ENCODE data around the gene TECPR2. TPM values are rescaled to one million over a fixed set of nuclear protein-coding genes. Genes with fewer than 3 reads are reported as not detected.

The TECPR2 gene
- total RNA-seq, 2 experiments from 2014 or later = 4.7 to 5.0 TPM

DNA sequence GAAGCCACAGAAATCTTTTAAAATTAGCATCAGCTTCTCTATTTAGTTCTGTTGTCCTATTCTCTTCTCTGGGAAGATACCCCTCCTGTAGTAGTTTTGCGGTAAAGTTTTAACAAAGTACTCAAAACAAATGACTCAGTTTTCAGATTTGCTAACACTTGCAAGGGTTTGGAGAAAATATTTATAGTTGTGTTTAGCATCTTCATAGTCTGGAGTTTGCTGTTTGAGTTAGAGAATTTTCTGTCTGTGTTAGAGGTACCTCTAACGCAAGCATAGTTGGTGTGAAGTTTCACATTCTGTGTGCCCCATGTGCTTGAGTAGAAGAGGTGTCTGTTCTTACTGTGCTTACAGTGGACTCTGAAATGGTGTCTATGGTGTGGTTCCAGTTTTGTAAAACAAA is 110.8 kb downstream of the TECPR2 start:
- H3K27ac Mint-ChIP-seq = no peak overlapping the region
- ATAC-seq (no peak), DNase-seq (no peak)
- H3K4me3 Mint-ChIP-seq = no peak overlapping the region
- ChIA-PET CTCF (interaction anchor here (0.6 to 1.4 kb wide), 2 partner anchors 36 to 120 kb away, joined by 3 to 4 read pairs; no protein-coding TSS in a partner anchor), POLR2A (interaction anchor here (1.1 kb wide), 1 partner anchor 25 kb away, joined by 3 read pairs; no protein-coding TSS in a partner anchor)
- peaks cover 5% of the 10 kb centered on the region for H3K36me3 Mint-ChIP-seq (ENCODE audit: low read depth)
- TF ChIP-seq, protein P1, sequence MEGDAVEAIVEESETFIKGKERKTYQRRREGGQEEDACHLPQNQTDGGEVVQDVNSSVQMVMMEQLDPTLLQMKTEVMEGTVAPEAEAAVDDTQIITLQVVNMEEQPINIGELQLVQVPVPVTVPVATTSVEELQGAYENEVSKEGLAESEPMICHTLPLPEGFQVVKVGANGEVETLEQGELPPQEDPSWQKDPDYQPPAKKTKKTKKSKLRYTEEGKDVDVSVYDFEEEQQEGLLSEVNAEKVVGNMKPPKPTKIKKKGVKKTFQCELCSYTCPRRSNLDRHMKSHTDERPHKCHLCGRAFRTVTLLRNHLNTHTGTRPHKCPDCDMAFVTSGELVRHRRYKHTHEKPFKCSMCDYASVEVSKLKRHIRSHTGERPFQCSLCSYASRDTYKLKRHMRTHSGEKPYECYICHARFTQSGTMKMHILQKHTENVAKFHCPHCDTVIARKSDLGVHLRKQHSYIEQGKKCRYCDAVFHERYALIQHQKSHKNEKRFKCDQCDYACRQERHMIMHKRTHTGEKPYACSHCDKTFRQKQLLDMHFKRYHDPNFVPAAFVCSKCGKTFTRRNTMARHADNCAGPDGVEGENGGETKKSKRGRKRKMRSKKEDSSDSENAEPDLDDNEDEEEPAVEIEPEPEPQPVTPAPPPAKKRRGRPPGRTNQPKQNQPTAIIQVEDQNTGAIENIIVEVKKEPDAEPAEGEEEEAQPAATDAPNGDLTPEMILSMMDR (IDR thresholded peaks at IDR 0.05) = no peak
- no peaks in the 10 kb centered on the region for H3K9me3 Mint-ChIP-seq
- H3K27me3 Mint-ChIP-seq = no peaks in the 10 kb centered on the region
- intact Hi-C loops (cut with micrococcal nuclease) = no loop called here
- H3K4me1 Mint-ChIP-seq (ENCODE audit: low read depth) = peaks cover 9% of the 10 kb centered on the region

DNA sequence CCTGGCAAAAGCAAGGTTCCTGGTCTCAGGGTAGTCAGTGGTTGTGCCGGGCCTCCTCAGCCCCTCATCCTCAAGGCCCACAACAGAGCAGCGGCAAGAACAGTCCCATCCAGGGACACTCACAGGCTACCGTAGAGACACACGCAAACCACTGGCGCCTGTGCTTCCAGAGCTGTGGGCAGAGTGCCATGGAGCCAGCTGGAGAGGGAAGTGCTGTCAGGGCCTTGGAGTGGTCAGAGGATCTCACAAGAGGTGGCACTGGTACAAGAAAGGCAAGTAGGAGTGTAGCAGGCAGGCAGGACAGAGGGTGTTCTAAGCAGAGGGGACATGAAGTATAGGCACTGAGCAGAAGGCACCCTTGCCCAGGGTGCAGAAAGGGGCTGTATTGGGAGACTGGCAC is 112.2 kb downstream of the TECPR2 start:
- TF ChIP-seq, protein P1 (IDR thresholded peaks at IDR 0.05) = no peak
- no peak overlapping the region for H3K4me3 Mint-ChIP-seq
- intact Hi-C loops (cut with micrococcal nuclease) = no loop called here
- CTCF ChIA-PET = no interaction called here
- no peak overlapping the region for H3K27ac Mint-ChIP-seq
- ATAC-seq (no peak), DNase-seq (no peak)
- no peaks in the 10 kb centered on the region for H3K9me3 Mint-ChIP-seq
- H3K27me3 Mint-ChIP-seq = no peaks in the 10 kb centered on the region
- H3K4me1 Mint-ChIP-seq (ENCODE audit: low read depth) = peaks cover 12% of the 10 kb centered on the region
- POLR2A ChIA-PET = interaction anchor here (0.7 kb wide), 1 partner anchor 26 kb away, joined by 3 read pairs; no protein-coding TSS in a partner anchor
- peaks cover 2% of the 10 kb centered on the region for H3K36me3 Mint-ChIP-seq (ENCODE audit: low read depth)

DNA sequence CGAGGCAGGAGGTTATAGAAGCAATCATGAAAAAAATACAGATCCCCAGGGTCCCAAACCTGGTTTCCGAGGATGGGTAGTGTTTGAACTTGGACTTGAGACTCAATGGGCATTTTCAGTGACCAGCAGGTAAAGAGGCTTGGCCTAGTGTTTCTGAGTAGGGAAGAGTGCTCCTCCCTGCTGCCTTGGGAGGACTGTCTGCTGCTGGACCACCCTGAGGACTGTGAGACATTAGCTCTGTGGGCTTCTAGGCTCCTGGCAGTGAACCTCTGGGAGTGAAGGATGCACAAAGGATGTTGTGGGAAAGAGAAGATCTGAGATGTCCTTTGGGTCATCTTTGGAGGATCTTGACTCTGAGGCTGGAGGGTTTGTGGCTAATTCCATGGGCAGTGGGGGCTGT is 116.4 kb downstream of the TECPR2 start:
- Mint-ChIP-seq H3K9me3 (peaks cover 3% of the 10 kb centered on the region), H3K27me3 (no peaks in the 10 kb centered on the region), H3K27ac (no peak overlapping the region), H3K4me1 (ENCODE audit: low read depth) (peaks cover 2% of the 10 kb centered on the region), H3K36me3 (ENCODE audit: low read depth) (peaks cover 7% of the 10 kb centered on the region), H3K4me3 (no peak overlapping the region)
- CTCF ChIA-PET = interaction anchor here (0.7 to 1.3 kb wide), 2 partner anchors 19 to 41 kb away, joined by 3 read pairs; no protein-coding TSS in a partner anchor
- intact Hi-C loops (cut with micrococcal nuclease) = no loop called here
- POLR2A ChIA-PET = no interaction called here
- TF ChIP-seq, protein P1 (IDR thresholded peaks at IDR 0.05) = no peak
- DNase-seq = no peak
- no peak for ATAC-seq

DNA sequence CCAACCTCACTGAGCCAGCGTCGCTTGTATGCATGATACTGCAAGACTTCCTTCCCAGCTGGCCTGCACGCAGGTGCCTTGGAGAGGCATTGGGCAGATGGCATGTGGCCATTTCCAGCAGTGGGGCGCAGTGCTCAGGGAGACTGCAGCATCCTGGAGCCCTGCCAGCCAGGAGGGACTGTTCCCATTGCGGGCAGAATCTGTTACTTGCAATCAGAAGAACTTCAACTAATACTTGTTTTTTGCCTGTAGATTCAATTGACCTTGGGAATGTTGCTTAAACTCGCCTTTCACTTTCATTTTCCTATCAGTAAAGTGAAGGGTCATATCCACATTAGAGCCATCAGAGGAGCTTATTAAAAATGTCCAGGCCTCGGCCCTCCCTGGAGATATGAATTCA is 117.0 kb downstream of the TECPR2 start:
- Mint-ChIP-seq H3K27ac (no peak overlapping the region), H3K4me3 (no peak overlapping the region), H3K36me3 (ENCODE audit: low read depth) (peaks cover 7% of the 10 kb centered on the region), H3K27me3 (no peaks in the 10 kb centered on the region), H3K4me1 (ENCODE audit: low read depth) (peaks cover 2% of the 10 kb centered on the region), H3K9me3 (peaks cover 3% of the 10 kb centered on the region)
- no peak for DNase-seq
- intact Hi-C loops (cut with micrococcal nuclease) = no loop called here
- ChIA-PET CTCF (no interaction called here), POLR2A (no interaction called here)
- TF ChIP-seq, protein P1 (IDR thresholded peaks at IDR 0.05) = no peak
- ATAC-seq = no peak

DNA sequence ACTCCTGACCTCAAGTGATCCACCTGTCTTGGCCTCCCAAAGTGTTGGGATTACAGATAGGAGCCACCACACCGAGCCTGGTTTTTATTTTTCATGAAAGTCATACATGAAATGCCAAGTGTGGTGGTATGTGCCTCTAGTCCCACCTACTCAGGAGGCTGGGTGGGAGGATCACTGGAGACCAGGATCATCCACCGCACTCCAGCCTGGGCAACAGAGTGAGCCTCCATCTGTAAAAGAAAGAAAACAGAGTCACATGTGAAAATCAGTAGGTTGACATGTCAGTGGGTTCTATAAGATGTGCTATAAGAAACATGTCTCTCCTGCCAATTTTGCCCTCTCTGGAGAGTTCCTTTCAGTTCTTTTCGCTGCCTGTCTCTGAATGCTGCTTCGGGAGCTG is 118.6 kb downstream of the TECPR2 start:
- no peak overlapping the region for H3K4me3 Mint-ChIP-seq
- TF ChIP-seq, protein P1 (IDR thresholded peaks at IDR 0.05) = no peak
- CTCF ChIA-PET = no interaction called here
- POLR2A ChIA-PET = no interaction called here
- H3K4me1 Mint-ChIP-seq (ENCODE audit: low read depth) = peaks cover 4% of the 10 kb centered on the region
- ATAC-seq = no peak
- H3K9me3 Mint-ChIP-seq = peaks cover 3% of the 10 kb centered on the region
- no peak overlapping the region for H3K27ac Mint-ChIP-seq
- H3K27me3 Mint-ChIP-seq = no peaks in the 10 kb centered on the region
- intact Hi-C loops (cut with micrococcal nuclease) = no loop called here
- DNase-seq = no peak
- peaks cover 7% of the 10 kb centered on the region for H3K36me3 Mint-ChIP-seq (ENCODE audit: low read depth)
